ENCODE data around the gene CLNK.

DNA sequence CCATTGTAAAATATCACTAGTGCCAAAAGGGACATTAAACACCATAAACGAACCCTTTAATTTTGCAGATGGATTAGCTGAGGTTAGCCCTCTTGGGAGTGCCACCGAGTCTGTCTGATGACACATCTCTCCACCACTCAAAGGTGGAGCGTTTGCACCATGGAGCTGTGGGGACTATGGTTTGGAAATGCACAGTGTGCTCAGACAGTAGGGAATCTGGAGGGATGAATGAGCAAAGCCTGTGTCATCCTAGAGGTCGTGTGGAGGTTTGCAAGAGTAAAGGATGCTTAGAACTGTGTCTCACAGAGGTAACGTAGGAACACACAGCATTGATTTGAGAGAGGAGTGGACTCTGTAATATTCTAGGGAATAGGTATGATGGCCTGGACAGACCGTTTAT, 93.7 kb downstream of the CLNK start:
- TF ChIP-seq CTCF (IDR thresholded peaks at IDR 0.05; ENCODE audit: low read length): no peak
- no peak for TF ChIP-seq EZH2 (IDR thresholded peaks at IDR 0.05; ENCODE audit: borderline replicate concordance, low read length)

All from OCI-LY1 (cell line).